Esophagus muscularis mucosa (tissue), 3 donors: Measurements from ENCODE around the gene TSPAN32.

Source experiments
- CTCF ChIP-seq, 3 experiments: fragments of 200-600 bp in 2 of 3; fragments of 450-650 bp in 1 of 3; sonication (generic) in 2 of 3; IDR thresholded peaks; one replicate each; pipeline ENCODE4 v1.5.1; 2017 to 2019; ENCODE audit warnings: antibody characterized with exemption in 3 of 3, mild to moderate bottlenecking in 2 of 3, moderate library complexity in 1 of 3
- POLR2AphosphoS5 ChIP-seq, 2 donors: sonication (generic); formaldehyde crosslinking; IDR thresholded peaks; one replicate each; pipeline ENCODE4 v1.6.1; 2017; ENCODE audit warnings: antibody characterized with exemption in 2 of 2

- TF ChIP-seq CTCF (IDR thresholded peaks at IDR 0.05): no peak
- TF ChIP-seq POLR2AphosphoS5 (IDR thresholded peaks at IDR 0.05): no peak
Measured at GRCh38 chr11:2271077-2271326, 30.8 kb upstream of the TSPAN32 start.
